Measurements from ENCODE around the gene GSTT2B.
"Not testable (repeated sequence)": the region's sequence is repeated elsewhere in the genome, so short reads cannot be mapped to it uniquely, and the experiment has no call there.

GSTT2B gene

GRCh38 chr22:24002272-24002671 lies 41.3 kb upstream of the GSTT2B start:
- Histone ChIP-seq H3K4me1 (ENCODE audit: control insufficient read depth, insufficient read depth, low read length) (peaks cover 2% of the 10 kb centered on the region), H3K9me3 (ENCODE audit: control insufficient read depth, insufficient read depth, low read length) (no peaks in the 10 kb centered on the region), H3K27me3 (ENCODE audit: control insufficient read depth, insufficient read depth, low read length) (peaks cover 4% of the 10 kb centered on the region), H3K36me3 (ENCODE audit: control insufficient read depth, insufficient read depth, low read length) (no peaks in the 10 kb centered on the region), H3K9ac (ENCODE audit: low read depth, low read length) (no peak overlapping the region), H3K4me3 (ENCODE audit: low read depth, low read length) (no peak overlapping the region)

- no peak overlapping the region for H3K9ac ChIP-seq (ENCODE audit: low read depth, low read length)
Observed at GRCh38 chr22:24001314-24001713, 40.3 kb upstream of the GSTT2B start.

DNA sequence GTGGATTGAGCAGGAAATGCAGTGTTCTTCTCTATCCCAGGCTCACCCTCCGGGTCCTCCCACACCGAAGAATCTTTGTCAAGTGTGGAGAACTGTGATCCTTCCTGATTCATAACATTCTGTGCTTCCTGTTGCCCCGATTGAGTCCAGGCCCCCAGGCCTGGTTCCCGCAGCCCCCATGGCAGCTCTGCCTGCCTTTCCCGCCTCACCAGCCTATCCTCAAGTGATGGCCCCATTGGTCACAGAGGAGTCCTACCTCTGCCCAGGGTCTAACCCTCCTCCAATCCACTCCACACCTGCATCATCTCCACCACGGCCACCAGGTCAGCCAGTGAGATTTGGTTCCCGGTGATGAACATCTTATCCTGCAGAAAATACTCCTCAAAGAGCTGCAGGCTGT lies 38.8 kb upstream of the GSTT2B start:
- not testable (repeated sequence) for H3K27me3 ChIP-seq (ENCODE audit: control insufficient read depth, insufficient read depth, low read length); H3K9ac ChIP-seq (ENCODE audit: low read depth, low read length); H3K4me1 ChIP-seq (ENCODE audit: control insufficient read depth, insufficient read depth, low read length); H3K4me3 ChIP-seq (ENCODE audit: low read depth, low read length); H3K9me3 ChIP-seq (ENCODE audit: control insufficient read depth, insufficient read depth, low read length); H3K36me3 ChIP-seq (ENCODE audit: control insufficient read depth, insufficient read depth, low read length)

More at GRCh38 chr22:24001314-24001713, 40.3 kb upstream of the GSTT2B start:
- peaks cover 4% of the 10 kb centered on the region for H3K27me3 ChIP-seq (ENCODE audit: control insufficient read depth, insufficient read depth, low read length)
- H3K4me3 ChIP-seq (ENCODE audit: low read depth, low read length) = no peak overlapping the region
- H3K36me3 ChIP-seq (ENCODE audit: control insufficient read depth, insufficient read depth, low read length) = no peaks in the 10 kb centered on the region
- H3K4me1 ChIP-seq (ENCODE audit: control insufficient read depth, insufficient read depth, low read length) = peaks cover 2% of the 10 kb centered on the region
- H3K9me3 ChIP-seq (ENCODE audit: control insufficient read depth, insufficient read depth, low read length) = no peaks in the 10 kb centered on the region

- no peak overlapping the region for H3K9ac ChIP-seq (ENCODE audit: low read depth, low read length)
- H3K4me3 ChIP-seq (ENCODE audit: low read depth, low read length) = no peak overlapping the region
- no peaks in the 10 kb centered on the region for H3K36me3 ChIP-seq (ENCODE audit: control insufficient read depth, insufficient read depth, low read length)
- H3K27me3 ChIP-seq (ENCODE audit: control insufficient read depth, insufficient read depth, low read length) = peaks cover 4% of the 10 kb centered on the region
- no peaks in the 10 kb centered on the region for H3K4me1 ChIP-seq (ENCODE audit: control insufficient read depth, insufficient read depth, low read length)
- no peaks in the 10 kb centered on the region for H3K9me3 ChIP-seq (ENCODE audit: control insufficient read depth, insufficient read depth, low read length)
Observed at GRCh38 chr22:23997092-23997491, 36.1 kb upstream of the GSTT2B start.

DNA sequence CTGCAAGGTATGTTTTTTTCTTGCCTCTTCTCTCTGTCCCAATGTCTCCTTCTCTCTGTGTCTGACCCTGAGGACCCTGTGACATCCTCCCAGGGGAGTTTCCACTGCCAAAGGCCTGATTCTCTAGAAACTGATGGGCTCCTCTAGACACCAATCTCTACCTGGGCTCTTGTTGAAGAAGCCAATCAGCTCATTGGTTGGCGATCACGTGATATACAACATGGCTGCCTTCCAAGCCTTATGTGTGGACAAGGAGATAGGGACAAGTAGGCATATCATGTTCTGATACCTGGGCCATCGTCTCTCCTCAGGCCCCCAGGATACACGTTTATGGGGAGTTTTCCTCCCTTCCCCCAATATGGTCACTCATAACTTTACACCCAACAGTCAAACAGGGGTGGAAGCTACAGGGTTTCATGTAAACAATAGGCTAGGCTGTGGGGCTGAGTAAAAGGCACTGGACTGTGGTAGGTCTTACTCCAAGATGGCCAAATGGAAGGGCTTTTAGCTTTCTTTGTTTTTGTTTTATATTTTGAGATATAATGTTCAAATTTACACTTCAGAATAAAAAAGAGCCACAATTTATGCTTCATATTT lies 32.7 kb upstream of the GSTT2B start:
- not testable (repeated sequence) for H3K4me1 ChIP-seq (ENCODE audit: control insufficient read depth, insufficient read depth, low read length); H3K4me3 ChIP-seq (ENCODE audit: low read depth, low read length); H3K9ac ChIP-seq (ENCODE audit: low read depth, low read length); H3K27me3 ChIP-seq (ENCODE audit: control insufficient read depth, insufficient read depth, low read length); H3K9me3 ChIP-seq (ENCODE audit: control insufficient read depth, insufficient read depth, low read length); H3K36me3 ChIP-seq (ENCODE audit: control insufficient read depth, insufficient read depth, low read length)

DNA sequence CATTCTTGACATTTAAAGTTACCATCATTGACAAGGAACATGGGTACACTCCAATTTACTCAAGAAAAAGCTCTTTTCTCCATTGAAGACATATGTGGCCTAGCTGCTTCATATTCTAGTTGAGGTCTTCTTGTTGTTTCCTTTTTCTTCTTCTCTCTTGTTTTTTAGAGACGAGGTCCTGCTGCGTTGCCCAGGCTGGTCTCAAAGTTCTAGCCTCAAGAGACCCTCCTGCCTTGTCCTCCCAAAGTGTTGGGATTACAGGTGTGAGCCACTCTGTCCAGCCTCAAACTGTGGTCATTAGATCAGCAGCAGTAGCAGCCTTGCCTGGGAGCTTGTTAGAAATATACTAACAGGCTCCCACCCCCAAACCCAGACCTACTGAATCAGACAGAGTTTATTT lies 32.1 kb upstream of the GSTT2B start:
- H3K27me3 ChIP-seq (ENCODE audit: control insufficient read depth, insufficient read depth, low read length); H3K4me1 ChIP-seq (ENCODE audit: control insufficient read depth, insufficient read depth, low read length); H3K9me3 ChIP-seq (ENCODE audit: control insufficient read depth, insufficient read depth, low read length); H3K4me3 ChIP-seq (ENCODE audit: low read depth, low read length); H3K9ac ChIP-seq (ENCODE audit: low read depth, low read length); H3K36me3 ChIP-seq (ENCODE audit: control insufficient read depth, insufficient read depth, low read length): not testable (repeated sequence)

DNA sequence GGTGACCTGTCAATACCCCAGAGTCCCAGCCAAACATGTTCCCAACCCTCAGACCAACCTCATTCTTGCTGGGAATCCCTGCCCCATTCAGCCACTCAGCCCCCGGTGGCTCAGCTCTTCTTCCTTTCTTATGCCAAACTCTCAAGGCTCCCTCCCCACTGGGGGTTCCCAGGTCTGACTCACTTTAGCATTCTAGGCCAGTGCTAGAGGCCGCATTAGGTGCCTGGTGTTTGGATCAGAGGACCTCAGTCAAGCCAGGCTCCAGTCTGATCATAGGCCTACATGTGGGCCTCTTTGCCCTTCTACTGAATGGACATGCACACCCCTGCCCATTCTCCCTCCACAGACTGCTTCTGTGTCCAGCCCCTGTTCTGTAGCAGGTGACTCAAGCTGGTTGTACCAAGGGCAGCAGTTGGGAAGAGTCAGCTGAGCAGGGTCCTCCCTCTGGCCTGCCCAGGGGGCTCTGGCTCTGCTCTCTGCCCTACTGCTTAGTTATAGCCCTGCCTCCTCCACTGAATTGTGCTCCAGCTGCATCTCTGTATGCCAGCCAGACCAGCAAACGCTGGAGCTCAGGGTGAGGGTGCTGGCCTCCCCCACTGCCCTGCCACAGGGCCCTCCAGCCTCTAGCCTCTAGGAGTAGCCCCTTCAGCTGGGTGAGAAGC lies 28.7 kb upstream of the GSTT2B start:
- not testable (repeated sequence) for H3K9ac ChIP-seq (ENCODE audit: low read depth, low read length); H3K36me3 ChIP-seq (ENCODE audit: control insufficient read depth, insufficient read depth, low read length); H3K27me3 ChIP-seq (ENCODE audit: control insufficient read depth, insufficient read depth, low read length)

GRCh38 chr22:23986538-23987178 lies 25.7 kb upstream of the GSTT2B start:
- H3K36me3 ChIP-seq (ENCODE audit: control insufficient read depth, insufficient read depth, low read length); H3K9me3 ChIP-seq (ENCODE audit: control insufficient read depth, insufficient read depth, low read length); H3K27me3 ChIP-seq (ENCODE audit: control insufficient read depth, insufficient read depth, low read length); H3K4me1 ChIP-seq (ENCODE audit: control insufficient read depth, insufficient read depth, low read length); H3K9ac ChIP-seq (ENCODE audit: low read depth, low read length): not testable (repeated sequence)
- peak overlapping the region; percentile 26 for H3K4me3 ChIP-seq (ENCODE audit: low read depth, low read length)

More for the DNA sequence above, 28.7 kb upstream of the GSTT2B start:
- H3K4me3 ChIP-seq (ENCODE audit: low read depth, low read length); H3K9me3 ChIP-seq (ENCODE audit: control insufficient read depth, insufficient read depth, low read length); H3K4me1 ChIP-seq (ENCODE audit: control insufficient read depth, insufficient read depth, low read length): not testable (repeated sequence)

GRCh38 chr22:23986089-23986488 lies 25.1 kb upstream of the GSTT2B start:
- H3K4me3 ChIP-seq (ENCODE audit: low read depth, low read length) = peak overlapping the region; percentile 26
- H3K9me3 ChIP-seq (ENCODE audit: control insufficient read depth, insufficient read depth, low read length); H3K4me1 ChIP-seq (ENCODE audit: control insufficient read depth, insufficient read depth, low read length); H3K9ac ChIP-seq (ENCODE audit: low read depth, low read length); H3K27me3 ChIP-seq (ENCODE audit: control insufficient read depth, insufficient read depth, low read length); H3K36me3 ChIP-seq (ENCODE audit: control insufficient read depth, insufficient read depth, low read length): not testable (repeated sequence)

GRCh38 chr22:23984430-23984829 lies 23.4 kb upstream of the GSTT2B start:
- Histone ChIP-seq H3K9me3 (ENCODE audit: control insufficient read depth, insufficient read depth, low read length) (no peaks in the 10 kb centered on the region), H3K4me1 (ENCODE audit: control insufficient read depth, insufficient read depth, low read length) (peaks cover 5% of the 10 kb centered on the region), H3K27me3 (ENCODE audit: control insufficient read depth, insufficient read depth, low read length) (no peaks in the 10 kb centered on the region), H3K4me3 (ENCODE audit: low read depth, low read length) (no peak overlapping the region), H3K9ac (ENCODE audit: low read depth, low read length) (no peak overlapping the region), H3K36me3 (ENCODE audit: control insufficient read depth, insufficient read depth, low read length) (no peaks in the 10 kb centered on the region)

- not testable (repeated sequence) for H3K36me3 ChIP-seq (ENCODE audit: control insufficient read depth, insufficient read depth, low read length); H3K9me3 ChIP-seq (ENCODE audit: control insufficient read depth, insufficient read depth, low read length); H3K9ac ChIP-seq (ENCODE audit: low read depth, low read length); H3K4me3 ChIP-seq (ENCODE audit: low read depth, low read length); H3K4me1 ChIP-seq (ENCODE audit: control insufficient read depth, insufficient read depth, low read length); H3K27me3 ChIP-seq (ENCODE audit: control insufficient read depth, insufficient read depth, low read length)
Observed at GRCh38 chr22:23980567-23980966, 19.6 kb upstream of the GSTT2B start.

- not testable (repeated sequence) for H3K27me3 ChIP-seq (ENCODE audit: control insufficient read depth, insufficient read depth, low read length); H3K4me3 ChIP-seq (ENCODE audit: low read depth, low read length); H3K36me3 ChIP-seq (ENCODE audit: control insufficient read depth, insufficient read depth, low read length); H3K9me3 ChIP-seq (ENCODE audit: control insufficient read depth, insufficient read depth, low read length); H3K4me1 ChIP-seq (ENCODE audit: control insufficient read depth, insufficient read depth, low read length); H3K9ac ChIP-seq (ENCODE audit: low read depth, low read length)
Observed at GRCh38 chr22:23979557-23980240, 18.7 kb upstream of the GSTT2B start, which contains the start of gene GSTT2. GSTT2 (plus strand) TSS chr22:23980134.
